OCI-LY1 (cell line): ENCODE measurements around the gene C19orf73.

Experiments used
- H2AFZ ChIP-seq: fragments of 200-600 bp; sonication (generic), shearing (Covaris generic); 2 replicates; pipeline ENCODE4 v1.6.0; 2014; ENCODE audit warnings: antibody characterized with exemption, mild to moderate bottlenecking, low read length
- H3F3A ChIP-seq: fragments of 200-600 bp; sonication (generic), shearing (Covaris generic); 2 replicates; pipeline ENCODE4 v1.6.0; 2014; ENCODE audit warnings: mild to moderate bottlenecking, antibody characterized with exemption, low read length, moderate library complexity; ENCODE audit not compliant: insufficient read depth
- H3K27ac ChIP-seq: fragments of 200-600 bp; sonication (generic); 2 replicates; pipeline ENCODE4 v1.5.1; 2014; ENCODE audit warnings: low read length, mixed run types, mild to moderate bottlenecking, low read depth; ENCODE audit not compliant: poor library complexity, severe bottlenecking
- H3K27me3 ChIP-seq: fragments of 200-600 bp; sonication (generic); 2 replicates; pipeline ENCODE4 v1.6.0; 2014; ENCODE audit warnings: antibody characterized with exemption, mild to moderate bottlenecking, low read length, moderate library complexity; ENCODE audit not compliant: insufficient read depth
- H3K36me3 ChIP-seq: fragments of 200-600 bp; sonication (generic); 2 replicates; pipeline ENCODE4 v1.6.1; 2014; ENCODE audit warnings: mild to moderate bottlenecking, antibody characterized with exemption, low read length, moderate library complexity, mixed read lengths; ENCODE audit not compliant: insufficient read depth
- H3K4me1 ChIP-seq: fragments of 200-600 bp; sonication (generic); 2 replicates; pipeline ENCODE4 v1.5.1; 2014; ENCODE audit warnings: mild to moderate bottlenecking, low read length, moderate library complexity; ENCODE audit not compliant: insufficient read depth, severe bottlenecking
- H3K4me2 ChIP-seq: fragments of 200-600 bp; sonication (generic), shearing (Covaris generic); 2 replicates; pipeline ENCODE4 v1.6.1; 2014; ENCODE audit warnings: low read length
- H3K4me3 ChIP-seq: fragments of 200-600 bp; sonication (generic); 2 replicates; pipeline ENCODE4 v1.5.1; 2014; ENCODE audit warnings: low read length, low read depth, mild to moderate bottlenecking, mixed read lengths; ENCODE audit not compliant: poor library complexity, severe bottlenecking
- H3K79me2 ChIP-seq: fragments of 200-600 bp; shearing (Covaris generic); 2 replicates; pipeline ENCODE4 v1.6.1; 2016; ENCODE audit warnings: mixed run types, low read length, mixed read lengths; ENCODE audit not compliant: insufficient read depth
- H3K9ac ChIP-seq: fragments of 200-600 bp; sonication (generic), shearing (Covaris generic); 2 replicates; pipeline ENCODE4 v1.6.1; 2014; ENCODE audit warnings: mild to moderate bottlenecking, low read length, mixed read lengths
- H3K9me2 ChIP-seq: fragments of 200-600 bp; sonication (generic), shearing (Covaris generic); 2 replicates; pipeline ENCODE4 v1.6.1; 2014; ENCODE audit warnings: low read depth, mild to moderate bottlenecking, low read length, mixed read lengths
- H3K9me3 ChIP-seq: fragments of 200-600 bp; shearing (Covaris generic); 2 replicates; pipeline ENCODE4 v1.6.1; 2014; ENCODE audit warnings: low read length, mixed read lengths
- H4K20me1 ChIP-seq: fragments of 200-600 bp; sonication (generic), shearing (Covaris generic); 2 replicates; pipeline ENCODE4 v1.6.0; 2016; ENCODE audit warnings: mild to moderate bottlenecking, low read length; ENCODE audit not compliant: insufficient read depth
- CTCF ChIP-seq: fragments of 200-600 bp; sonication (generic), shearing (Covaris generic); IDR thresholded peaks from 2 replicates; pipeline ENCODE4 v1.5.1; 2017; ENCODE audit warnings: mild to moderate bottlenecking, antibody characterized with exemption, low read length, moderate library complexity, mixed read lengths
- EZH2 ChIP-seq: fragments of 200-600 bp; sonication (generic), shearing (Covaris generic); IDR thresholded peaks from 2 replicates; pipeline ENCODE4 v1.8.0; 2017; ENCODE audit warnings: borderline replicate concordance, mixed run types, mild to moderate bottlenecking, antibody characterized with exemption, low read length, moderate library complexity, mixed read lengths

The C19orf73 gene

GRCh38 chr19:49142866-49143335, 24.0 kb upstream of the C19orf73 start:
- Histone ChIP-seq H3K27me3 (no peaks in the 10 kb centered on the region), H4K20me1 (no peaks in the 10 kb centered on the region), H3K36me3 (no peaks in the 10 kb centered on the region), H3K4me1 (peaks cover 12% of the 10 kb centered on the region), H3K9me3 (no peaks in the 10 kb centered on the region), H3K9me2 (no peaks in the 10 kb centered on the region), H2AFZ (no peak overlapping the region), H3K4me3 (no peak overlapping the region), H3K27ac (no peak overlapping the region), H3K79me2 (no peaks in the 10 kb centered on the region), H3K4me2 (no peak overlapping the region), H3K9ac (no peak overlapping the region), H3F3A (no peaks in the 10 kb centered on the region)
- TF ChIP-seq EZH2 (no peak), CTCF (no peak)

- Histone ChIP-seq H3K9ac (no peak overlapping the region), H3K27me3 (no peaks in the 10 kb centered on the region), H3F3A (no peaks in the 10 kb centered on the region), H3K9me2 (no peaks in the 10 kb centered on the region), H2AFZ (no peak overlapping the region), H3K36me3 (no peaks in the 10 kb centered on the region), H3K27ac (no peak overlapping the region), H3K4me3 (no peak overlapping the region), H3K79me2 (no peaks in the 10 kb centered on the region), H3K9me3 (no peaks in the 10 kb centered on the region), H3K4me1 (peaks cover 10% of the 10 kb centered on the region), H4K20me1 (no peaks in the 10 kb centered on the region), H3K4me2 (no peak overlapping the region)
- TF ChIP-seq CTCF (no peak), EZH2 (no peak)
Observed at GRCh38 chr19:49141352-49141751, 22.4 kb upstream of the C19orf73 start.

- Histone ChIP-seq H3K27ac (no peak overlapping the region), H4K20me1 (no peaks in the 10 kb centered on the region), H3K4me1 (peaks cover 6% of the 10 kb centered on the region), H3K36me3 (no peaks in the 10 kb centered on the region), H2AFZ (no peak overlapping the region), H3F3A (no peaks in the 10 kb centered on the region), H3K27me3 (no peaks in the 10 kb centered on the region), H3K9ac (no peak overlapping the region), H3K4me2 (no peak overlapping the region), H3K79me2 (no peaks in the 10 kb centered on the region), H3K4me3 (no peak overlapping the region), H3K9me3 (no peaks in the 10 kb centered on the region), H3K9me2 (no peaks in the 10 kb centered on the region)
- TF ChIP-seq EZH2 (no peak), CTCF (no peak)
Observed at GRCh38 chr19:49140951-49141350, 22.0 kb upstream of the C19orf73 start.
